Astrocyte (in vitro differentiated cells and primary cell): ENCODE data around the gene SUSD5.

ENCODE experiments used
- CTCF ChIP-seq: IDR thresholded peaks from 2 replicates; pipeline ENCODE4 v1.5.1; 2011; ENCODE audit warnings: low read depth, mild to moderate bottlenecking, inconsistent platforms, low read length, moderate library complexity; ENCODE audit not compliant: insufficient read depth
- EZH2 ChIP-seq: IDR thresholded peaks from 2 replicates; pipeline ENCODE4 v1.6.1; 2012; ENCODE audit warnings: mild to moderate bottlenecking, low read length, inconsistent platforms; ENCODE audit not compliant: insufficient read depth

GRCh38 chr3:33217866-33218445 is 654 bp downstream of the SUSD5 start:
- TF ChIP-seq EZH2 (no peak), CTCF (no peak)
